Measurements from ENCODE around the gene CDT1. TPM values are rescaled to one million over a fixed set of nuclear protein-coding genes. Genes with fewer than 3 reads are reported as not detected.

The CDT1 gene
- total RNA-seq (under 1 TPM; 0.17 TPM), polyA plus RNA-seq (under 1 TPM; 0.19 to 0.26 TPM)

DNA sequence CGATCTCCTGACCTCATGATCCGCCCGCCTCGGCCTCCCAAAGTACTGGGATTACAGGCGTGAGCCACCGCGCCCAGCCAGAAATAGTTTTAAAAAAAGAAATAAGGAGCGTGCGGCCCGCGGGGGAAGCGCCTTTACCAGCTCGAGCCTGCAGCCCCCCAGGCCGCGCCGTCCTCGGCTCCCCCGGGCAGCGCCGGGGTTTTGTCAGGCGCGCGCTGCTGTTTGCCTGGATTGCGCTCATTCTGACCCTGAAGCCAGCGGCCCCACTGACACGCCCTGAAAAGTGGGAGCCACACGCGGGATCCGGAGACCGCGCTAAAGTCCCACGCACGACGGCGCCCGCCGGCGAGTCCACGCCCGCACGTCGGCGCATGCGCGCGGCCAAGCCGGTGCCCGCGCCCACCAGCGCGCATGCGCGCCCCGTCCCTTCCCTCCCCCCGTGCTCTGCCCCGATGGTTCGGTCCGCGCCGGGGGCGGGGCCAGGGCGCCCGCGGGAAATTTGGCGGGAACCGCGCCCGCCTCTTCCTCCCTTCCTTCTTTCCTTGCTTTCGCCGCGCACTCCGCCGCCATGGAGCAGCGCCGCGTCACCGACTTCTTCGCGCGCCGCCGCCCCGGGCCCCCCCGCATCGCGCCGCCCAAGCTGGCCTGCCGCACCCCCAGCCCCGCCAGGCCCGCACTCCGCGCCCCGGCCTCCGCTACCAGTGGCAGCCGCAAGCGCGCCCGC is at the start of gene CDT1:
Gene CDT1, plus strand, starts transcription at position 526 of the 724 bp plus-strand sequence. Its CDS starts 43 bp downstream, at position 569.
- CTCF ChIA-PET (ENCODE audit: partially characterized antibody), result interaction anchor here (0.6 to 1.5 kb wide), 5 partner anchors 10 to 682 kb away, joined by 3 to 5 read pairs (median 3); no protein-coding TSS in a partner anchor
- no peaks in the 10 kb centered on the region for H3K27me3 Mint-ChIP-seq
- no peaks in the 10 kb centered on the region for H3K9me3 Mint-ChIP-seq
- peak within 1 kb of the TSS; percentile 73 to 95 (median 89) for H3K27ac Mint-ChIP-seq
- H3K4me3 Mint-ChIP-seq, result peak within 1 kb of the TSS; percentile 83 to 91 (median 88)
- H3K4me1 Mint-ChIP-seq, result peaks cover 6 to 24% (median 16%) of the 10 kb centered on the region in 4 donors
- H3K36me3 ChIP-seq (ENCODE audit: insufficient read depth, low read length), result no peaks in the 10 kb centered on the region
- H3K27me3 ChIP-seq (ENCODE audit: insufficient read depth, low read length), result no peaks in the 10 kb centered on the region
- DNase-seq, result peak; percentile 74 to 90 (median 84)
- POLR2A ChIA-PET (ENCODE audit: partially characterized antibody), result interaction anchor here (0.6 to 11.8 kb wide), 13 partner anchors 9 to 1070 kb away, joined by 3 to 206 read pairs (median 5); partner anchors contain the start of genes APRT, CTU2, GALNS and PIEZO1
- H3K4me3 ChIP-seq (ENCODE audit: low read length in 2 of 2), result peak within 1 kb of the TSS; percentile 36 to 68
- H3K9me3 ChIP-seq (ENCODE audit: control insufficient read depth in 1 of 2, low read length in 2 of 2), result no peaks in the 10 kb centered on the region
- intact Hi-C loops (cut with micrococcal nuclease), result loop anchor here (1.0 kb wide), 2 partner anchors 8 to 13 kb away; partner anchors contain the start of gene APRT
- H3K27ac ChIP-seq (ENCODE audit: low read depth, low read length), result peak within 1 kb of the TSS; percentile 55
- peaks cover 0 to 5% of the 10 kb centered on the region in 2 donors for H3K36me3 Mint-ChIP-seq
- H3K4me1 ChIP-seq (ENCODE audit: insufficient read depth, low read length), result peaks cover 26% of the 10 kb centered on the region

DNA sequence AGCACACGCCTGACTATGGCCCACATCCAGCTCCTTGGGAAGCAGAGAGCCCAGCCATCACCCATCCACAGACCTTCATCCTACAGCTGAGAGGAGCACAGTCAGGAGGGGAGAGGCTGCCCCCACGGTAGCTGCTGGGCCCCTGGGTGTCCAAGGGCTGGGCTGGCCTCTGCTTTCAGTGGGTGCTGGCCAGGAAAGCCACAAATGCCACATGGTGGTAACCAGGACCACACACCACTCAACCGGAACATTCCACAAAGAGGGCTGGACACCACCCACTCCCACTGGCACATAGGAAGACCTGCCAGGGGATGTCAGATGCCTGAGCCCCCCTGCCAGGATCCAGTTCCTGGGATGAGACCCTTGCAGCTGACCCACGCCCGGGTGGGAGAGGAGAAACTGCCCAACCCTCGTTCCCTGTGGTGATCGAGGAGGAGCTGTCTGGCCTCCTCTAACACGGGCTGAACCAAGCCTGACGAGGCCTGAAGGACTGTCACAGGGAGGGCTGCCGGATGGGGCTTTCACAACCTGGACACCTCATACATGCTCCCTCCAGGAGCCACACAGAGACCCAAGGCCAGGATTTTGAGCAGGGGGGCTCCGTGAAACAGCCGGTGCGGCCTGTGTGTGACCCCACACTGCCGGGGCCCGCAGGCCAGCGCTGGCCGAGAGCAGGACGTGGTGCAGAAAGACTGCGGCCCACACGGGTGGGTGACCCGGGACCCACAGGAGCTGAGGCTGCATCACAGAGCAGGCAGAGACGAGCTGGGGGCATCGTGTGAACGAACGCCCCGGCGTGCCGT is 49.3 kb upstream of the CDT1 start:
- no peaks in the 10 kb centered on the region for H3K9me3 ChIP-seq (ENCODE audit: control insufficient read depth in 1 of 2, low read length in 2 of 2)
- Mint-ChIP-seq H3K27ac (peak overlapping the region in 2 of 7 donors; percentile 17 to 48), H3K4me1 (peaks cover 14 to 35% (median 19%) of the 10 kb centered on the region in 4 donors), H3K4me3 (no peak overlapping the region), H3K9me3 (no peaks in the 10 kb centered on the region), H3K36me3 (peaks cover 0 to 13% of the 10 kb centered on the region in 2 donors), H3K27me3 (no peaks in the 10 kb centered on the region)
- peaks cover 26% of the 10 kb centered on the region for H3K4me1 ChIP-seq (ENCODE audit: insufficient read depth, low read length)
- no peak for DNase-seq
- peaks cover 6% of the 10 kb centered on the region for H3K36me3 ChIP-seq (ENCODE audit: insufficient read depth, low read length)
- no peaks in the 10 kb centered on the region for H3K27me3 ChIP-seq (ENCODE audit: insufficient read depth, low read length)
- POLR2A ChIA-PET (ENCODE audit: partially characterized antibody), result interaction anchor here (0.6 to 4.0 kb wide), 4 partner anchors 17 to 102 kb away, joined by 3 to 22 read pairs (median 3); partner anchors contain the start of genes GALNS and TRAPPC2L
- H3K27ac ChIP-seq (ENCODE audit: low read depth, low read length), result peak overlapping the region; percentile 2
- CTCF ChIA-PET (ENCODE audit: partially characterized antibody), result interaction anchor here (1.3 to 2.9 kb wide), 7 partner anchors 8 to 103 kb away, joined by 3 to 20 read pairs (median 7); no protein-coding TSS in a partner anchor
- intact Hi-C loops (cut with micrococcal nuclease), result no loop called here
- no peak overlapping the region for H3K4me3 ChIP-seq (ENCODE audit: low read length in 2 of 2)

DNA sequence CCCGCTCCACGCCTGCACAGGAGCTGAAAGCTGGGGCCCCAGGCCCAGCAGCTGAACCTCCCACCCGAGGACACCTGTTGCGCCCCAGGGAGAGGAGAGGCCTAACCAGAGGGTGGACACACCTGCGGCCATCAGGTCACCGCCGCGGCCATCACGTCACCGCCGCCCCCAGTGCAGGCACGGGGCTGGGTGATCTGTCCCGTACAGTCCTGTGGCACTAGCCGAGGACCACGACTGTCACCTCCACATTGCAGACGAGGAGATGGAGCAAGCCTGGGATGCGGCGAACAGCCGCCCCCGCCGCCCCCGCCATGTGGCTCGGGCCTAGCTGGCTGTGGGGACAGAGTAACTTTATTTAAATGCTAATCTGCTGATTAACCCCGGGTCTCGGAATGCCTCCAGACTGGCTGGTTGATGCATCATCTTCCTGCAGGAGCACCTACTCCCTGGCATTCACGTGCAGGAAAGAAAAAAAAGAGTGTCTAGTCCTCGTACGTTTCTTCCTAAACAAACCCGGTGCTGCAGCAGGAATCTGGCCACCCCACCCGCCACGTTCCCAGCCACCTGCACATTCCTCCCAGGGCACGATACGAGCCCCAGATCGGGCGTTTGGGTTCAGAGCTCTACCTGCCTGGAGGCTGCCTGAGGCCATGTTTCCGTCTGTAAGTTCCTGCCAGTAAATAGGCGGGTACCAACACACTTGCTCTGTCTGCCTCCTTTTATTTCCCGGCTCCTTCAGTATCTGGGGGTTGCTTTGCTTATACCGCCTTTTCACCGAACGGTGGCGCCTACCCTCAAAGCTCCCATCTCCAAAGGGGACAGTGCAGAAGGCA is 48.5 kb upstream of the CDT1 start:
- ChIA-PET CTCF (ENCODE audit: partially characterized antibody) (interaction anchor here (0.7 to 2.9 kb wide), 8 partner anchors 8 to 103 kb away, joined by 3 to 20 read pairs (median 6); no protein-coding TSS in a partner anchor), POLR2A (ENCODE audit: partially characterized antibody) (interaction anchor here (0.6 to 4.0 kb wide), 4 partner anchors 26 to 101 kb away, joined by 3 to 22 read pairs (median 4); partner anchors contain the start of genes GALNS and TRAPPC2L)
- no peak overlapping the region for H3K27ac ChIP-seq (ENCODE audit: low read depth, low read length)
- H3K27me3 ChIP-seq (ENCODE audit: insufficient read depth, low read length), result no peaks in the 10 kb centered on the region
- intact Hi-C loops (cut with micrococcal nuclease), result no loop called here
- H3K9me3 ChIP-seq (ENCODE audit: control insufficient read depth in 1 of 2, low read length in 2 of 2), result no peaks in the 10 kb centered on the region
- H3K4me1 Mint-ChIP-seq, result peaks cover 17 to 43% (median 24%) of the 10 kb centered on the region in 4 donors
- H3K27ac Mint-ChIP-seq, result peak overlapping the region; percentile 29 to 81 (median 74)
- no peak overlapping the region for H3K4me3 ChIP-seq (ENCODE audit: low read length in 2 of 2)
- H3K9me3 Mint-ChIP-seq, result no peaks in the 10 kb centered on the region
- peaks cover 6% of the 10 kb centered on the region for H3K36me3 ChIP-seq (ENCODE audit: insufficient read depth, low read length)
- DNase-seq, result peak in 3 of 5 donors; percentile 30 to 38 (median 31)
- H3K36me3 Mint-ChIP-seq, result peaks cover 0 to 15% of the 10 kb centered on the region in 2 donors
- H3K4me1 ChIP-seq (ENCODE audit: insufficient read depth, low read length), result peaks cover 35% of the 10 kb centered on the region
- H3K27me3 Mint-ChIP-seq, result no peaks in the 10 kb centered on the region
- H3K4me3 Mint-ChIP-seq, result no peak overlapping the region

DNA sequence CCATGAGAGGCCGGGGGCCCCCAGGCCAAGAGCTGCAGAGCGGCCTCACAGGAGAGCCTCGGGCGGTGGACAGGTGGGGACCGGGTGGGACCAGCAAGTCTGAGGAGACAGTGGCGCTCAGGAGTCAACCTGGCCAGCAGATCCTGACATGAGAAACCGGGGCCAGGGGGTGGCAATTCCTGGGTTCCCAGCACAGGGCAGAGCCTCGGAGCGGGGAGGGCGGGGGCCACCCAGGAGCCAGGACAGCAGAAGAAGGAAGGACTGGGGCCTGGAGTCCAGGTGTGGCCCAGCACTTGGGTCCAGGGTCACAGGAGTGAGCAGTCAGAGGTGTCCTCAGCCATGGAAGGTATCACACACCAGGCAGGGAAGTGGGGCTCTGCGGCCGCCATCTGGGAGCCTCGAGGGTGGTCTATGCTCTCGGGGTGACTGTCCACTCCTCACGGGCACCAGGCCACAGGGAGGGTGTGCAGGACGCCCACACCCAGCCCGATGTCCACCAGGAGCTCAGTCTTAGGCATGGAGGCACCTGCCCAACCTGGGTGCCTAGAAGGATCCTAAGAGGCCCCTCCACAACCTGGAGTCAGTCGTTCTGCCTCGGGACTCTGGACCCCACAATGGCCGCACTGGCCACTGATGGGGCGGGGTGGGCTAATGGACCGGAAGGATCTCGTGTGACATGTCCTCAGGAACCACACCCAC is 47.7 kb upstream of the CDT1 start:
- no peaks in the 10 kb centered on the region for H3K9me3 Mint-ChIP-seq
- intact Hi-C loops (cut with micrococcal nuclease), result no loop called here
- H3K27ac Mint-ChIP-seq, result peak overlapping the region in 4 of 7 donors; percentile 36 to 81 (median 77)
- peaks cover 6% of the 10 kb centered on the region for H3K36me3 ChIP-seq (ENCODE audit: insufficient read depth, low read length)
- peaks cover 19 to 48% (median 27%) of the 10 kb centered on the region in 4 donors for H3K4me1 Mint-ChIP-seq
- H3K4me3 ChIP-seq (ENCODE audit: low read length in 2 of 2), result no peak overlapping the region
- POLR2A ChIA-PET (ENCODE audit: partially characterized antibody), result interaction anchor here (1.2 to 4.0 kb wide), 3 partner anchors 25 to 102 kb away, joined by 3 to 22 read pairs (median 5); no protein-coding TSS in a partner anchor
- peak in 1 of 5 donors; percentile 29 for DNase-seq
- no peaks in the 10 kb centered on the region for H3K9me3 ChIP-seq (ENCODE audit: control insufficient read depth in 1 of 2, low read length in 2 of 2)
- CTCF ChIA-PET (ENCODE audit: partially characterized antibody), result interaction anchor here (0.7 to 5.4 kb wide), 8 partner anchors 10 to 102 kb away, joined by 3 to 24 read pairs (median 11); no protein-coding TSS in a partner anchor
- no peaks in the 10 kb centered on the region for H3K27me3 ChIP-seq (ENCODE audit: insufficient read depth, low read length)
- peaks cover 0 to 15% of the 10 kb centered on the region in 2 donors for H3K36me3 Mint-ChIP-seq
- no peaks in the 10 kb centered on the region for H3K27me3 Mint-ChIP-seq
- no peak overlapping the region for H3K27ac ChIP-seq (ENCODE audit: low read depth, low read length)
- H3K4me3 Mint-ChIP-seq, result no peak overlapping the region
- H3K4me1 ChIP-seq (ENCODE audit: insufficient read depth, low read length), result peaks cover 42% of the 10 kb centered on the region

DNA sequence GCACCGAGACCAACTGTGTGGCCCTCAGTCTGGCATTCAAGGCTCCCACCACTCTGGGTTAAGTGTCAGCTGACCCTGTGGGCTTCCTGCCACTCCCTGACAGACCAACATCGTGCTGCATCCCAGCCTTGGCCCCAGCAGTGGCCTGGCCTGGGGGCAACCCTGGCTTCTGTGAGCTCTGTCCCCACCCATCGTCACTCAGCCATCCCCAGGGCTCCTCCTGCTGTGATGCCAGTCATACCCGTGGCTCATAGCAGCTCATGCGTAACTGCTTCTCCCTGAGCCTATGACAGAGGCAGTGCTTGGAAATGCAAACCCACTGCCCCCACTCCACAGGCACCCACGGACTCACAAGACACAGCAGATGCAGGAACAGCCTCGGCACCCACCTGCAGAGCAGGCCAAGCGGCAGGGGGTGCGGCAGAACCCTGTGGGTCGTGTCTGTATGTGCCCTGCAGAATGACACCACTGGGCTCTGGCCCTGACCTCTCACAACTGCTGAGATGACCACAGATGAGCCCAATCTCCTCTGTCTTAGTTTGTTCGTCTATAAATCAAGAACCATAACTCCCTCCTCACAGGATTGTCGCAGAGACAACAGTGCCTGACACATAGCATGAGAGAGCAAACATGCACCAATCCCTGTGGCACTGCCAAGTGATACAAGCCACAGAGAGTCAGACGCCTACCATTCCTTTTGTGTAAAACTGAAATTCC is 45.2 kb upstream of the CDT1 start:
- H3K4me1 ChIP-seq (ENCODE audit: insufficient read depth, low read length), result peaks cover 66% of the 10 kb centered on the region
- Mint-ChIP-seq H3K27ac (peak overlapping the region; percentile 79 to 95 (median 90)), H3K9me3 (no peaks in the 10 kb centered on the region)

More for the DNA sequence above, 45.2 kb upstream of the CDT1 start:
- Histone ChIP-seq H3K9me3 (ENCODE audit: control insufficient read depth in 1 of 2, low read length in 2 of 2) (no peaks in the 10 kb centered on the region), H3K4me3 (ENCODE audit: low read length in 2 of 2) (no peak overlapping the region), H3K36me3 (ENCODE audit: insufficient read depth, low read length) (no peaks in the 10 kb centered on the region), H3K27ac (ENCODE audit: low read depth, low read length) (peak overlapping the region; percentile 32), H3K27me3 (ENCODE audit: insufficient read depth, low read length) (no peaks in the 10 kb centered on the region)
- Mint-ChIP-seq H3K4me3 (peak overlapping the region in 5 of 8 donors; percentile 46 to 89 (median 77)), H3K36me3 (peaks cover 0 to 16% of the 10 kb centered on the region in 2 donors), H3K4me1 (peaks cover 23 to 54% (median 29%) of the 10 kb centered on the region in 4 donors), H3K27me3 (no peaks in the 10 kb centered on the region)
- peak in 1 of 5 donors; percentile 13 for DNase-seq
- intact Hi-C loops (cut with micrococcal nuclease), result loop anchor here (2.0 kb wide), 1 partner anchor 24 kb away; no protein-coding TSS in a partner anchor
- ChIA-PET POLR2A (ENCODE audit: partially characterized antibody) (interaction anchor here (0.8 to 4.8 kb wide), 7 partner anchors 12 to 44 kb away, joined by 3 to 52 read pairs (median 7); no protein-coding TSS in a partner anchor), CTCF (ENCODE audit: partially characterized antibody) (interaction anchor here (1.2 to 5.4 kb wide), 7 partner anchors 13 to 100 kb away, joined by 4 to 40 read pairs (median 11); partner anchors contain the start of gene PIEZO1)

All from CD4-positive, alpha-beta memory T cell (primary cell).